ENCODE results near the gene AGRN.

Gene AGRN

GRCh38 chr1:1079408-1080121, 59.6 kb downstream of the AGRN start:
- no peak for DNase-seq (ENCODE audit: low read depth in 1 of 2, low spot score in 1 of 2)

GRCh38 chr1:1080122-1080757, 60.3 kb downstream of the AGRN start:
- DNase-seq (ENCODE audit: low read depth in 1 of 2, low spot score in 1 of 2): no peak

GRCh38 chr1:1080951-1081310, 61.0 kb downstream of the AGRN start:
- DNase-seq (ENCODE audit: low read depth in 1 of 2, low spot score in 1 of 2): no peak

- DNase-seq (ENCODE audit: low read depth in 1 of 2, low spot score in 1 of 2): no peak
Measured at GRCh38 chr1:1081311-1082238, 61.7 kb downstream of the AGRN start.

GRCh38 chr1:1082239-1082775, 62.4 kb downstream of the AGRN start:
- no peak for DNase-seq (ENCODE audit: low read depth in 1 of 2, low spot score in 1 of 2)

GRCh38 chr1:1082776-1083415, 63.0 kb downstream of the AGRN start:
- DNase-seq (ENCODE audit: low read depth in 1 of 2, low spot score in 1 of 2): no peak

- DNase-seq (ENCODE audit: low read depth in 1 of 2, low spot score in 1 of 2): no peak
Measured at GRCh38 chr1:1083416-1084371, 63.8 kb downstream of the AGRN start.

GRCh38 chr1:1084372-1085170, 64.7 kb downstream of the AGRN start:
- DNase-seq (ENCODE audit: low read depth in 1 of 2, low spot score in 1 of 2): no peak

GRCh38 chr1:1085171-1085841, 65.4 kb downstream of the AGRN start:
- DNase-seq (ENCODE audit: low read depth in 1 of 2, low spot score in 1 of 2): no peak

GRCh38 chr1:1085911-1086841, 66.3 kb downstream of the AGRN start:
- DNase-seq (ENCODE audit: low read depth in 1 of 2, low spot score in 1 of 2): no peak

- no peak for DNase-seq (ENCODE audit: low read depth in 1 of 2, low spot score in 1 of 2)
Measured at GRCh38 chr1:1086911-1087341, 67.0 kb downstream of the AGRN start.

GRCh38 chr1:1087351-1088028, 67.6 kb downstream of the AGRN start:
- no peak for DNase-seq (ENCODE audit: low read depth in 1 of 2, low spot score in 1 of 2)

- DNase-seq (ENCODE audit: low read depth in 1 of 2, low spot score in 1 of 2): no peak
Measured at GRCh38 chr1:1088029-1088800, 68.3 kb downstream of the AGRN start.

- no peak for DNase-seq (ENCODE audit: low read depth in 1 of 2, low spot score in 1 of 2)
Measured at GRCh38 chr1:1088801-1089680, 69.1 kb downstream of the AGRN start.

- no peak for DNase-seq (ENCODE audit: low read depth in 1 of 2, low spot score in 1 of 2)
Measured at GRCh38 chr1:1089731-1090423, 70.0 kb downstream of the AGRN start.

All from activated CD4-positive, alpha-beta T cell treated with anti-CD3 and anti-CD28 coated beads, Interleukin-2, amount 50 U/mL, for 24 hours (primary cell).